Common myeloid progenitor, CD34-positive (primary cell): ENCODE measurements around the gene ECPAS.

Source experiments
- CTCF ChIA-PET: fragments of 350-600 bp; sonication (Branson Sonifier 250); formaldehyde crosslinking; loops from one replicate; lab custom pipeline; 2021; ENCODE audit warnings: antibody characterized with exemption; lab: Charles Lee
- POLR2A ChIA-PET: fragments of 350-600 bp; sonication (Branson Sonifier 250); formaldehyde crosslinking; loops from one replicate; lab custom pipeline; 2021; ENCODE audit warnings: antibody characterized with exemption; lab: Charles Lee
- DNase-seq, 3 donors: peaks; one replicate each; pipeline versions ENCODE4 v3.0.0 to v3.0.0-alpha.2; 2013
- H3K27ac ChIP-seq, 2 experiments: 1 replicate in 1 of 2; 2 replicates in 1 of 2; pipeline ENCODE4 v1.7.0; 2013; ENCODE audit warnings: inconsistent platforms in 2 of 2, low read length in 2 of 2, mild to moderate bottlenecking in 2 of 2, low read depth in 1 of 2, moderate library complexity in 1 of 2; ENCODE audit not compliant: severe bottlenecking in 2 of 2, insufficient read depth in 1 of 2, poor library complexity in 1 of 2
- H3K27me3 ChIP-seq, 5 experiments: replicated peaks in 2 of 5; 1 replicate in 3 of 5; 2 replicates in 2 of 5; pipeline versions ENCODE4 v1.6.1 to v1.7.0; 2013; ENCODE audit warnings: low read length in 4 of 5, mild to moderate bottlenecking in 2 of 5, moderate library complexity in 2 of 5, inconsistent platforms in 1 of 5; ENCODE audit not compliant: insufficient read depth in 5 of 5, control insufficient read depth in 4 of 5
- H3K36me3 ChIP-seq, 4 experiments: 1 replicate in 2 of 4; 2 replicates in 2 of 4; pipeline versions ENCODE4 v1.6.1 to v1.7.0; 2013; ENCODE audit warnings: low read length in 3 of 4, control low read depth in 1 of 4, mild to moderate bottlenecking in 1 of 4; ENCODE audit not compliant: control insufficient read depth in 4 of 4, insufficient read depth in 4 of 4
- H3K4me1 ChIP-seq, 4 experiments: 1 replicate in 3 of 4; 2 replicates in 1 of 4; pipeline versions ENCODE4 v1.6.1 to v1.7.1; 2013; ENCODE audit warnings: low read length in 3 of 4, mild to moderate bottlenecking in 3 of 4, control low read depth in 1 of 4, inconsistent platforms in 1 of 4, moderate library complexity in 1 of 4; ENCODE audit not compliant: control insufficient read depth in 4 of 4, insufficient read depth in 4 of 4; ENCODE audit errors: control extremely low read depth in 1 of 4
- H3K4me3 ChIP-seq, 7 experiments: 1 replicate in 4 of 7; 2 replicates in 3 of 7; pipeline versions ENCODE4 v1.5.1 to v1.7.0; 2013; ENCODE audit warnings: mild to moderate bottlenecking in 7 of 7, low read length in 6 of 7, moderate library complexity in 6 of 7, inconsistent platforms in 2 of 7, low read depth in 2 of 7, control low read depth in 1 of 7; ENCODE audit not compliant: insufficient read depth in 4 of 7, control insufficient read depth in 1 of 7; ENCODE audit errors: extremely low read depth in 1 of 7
- H3K9me3 ChIP-seq, 5 experiments: 1 replicate in 4 of 5; 2 replicates in 1 of 5; pipeline versions ENCODE4 v1.6.1 to v1.7.1; 2013; ENCODE audit warnings: low read length in 4 of 5, mild to moderate bottlenecking in 2 of 5, inconsistent platforms in 1 of 5, low read depth in 1 of 5, moderate library complexity in 1 of 5; ENCODE audit not compliant: control insufficient read depth in 4 of 5, insufficient read depth in 2 of 5; ENCODE audit errors: control extremely low read depth in 1 of 5
- WGBS: methylation state at CpG from one replicate; pipeline ENCODE4 v1.1.5; 2013; ENCODE audit not compliant: insufficient coverage; 5-methylcytosine and 5-hydroxymethylcytosine counted together

The ECPAS gene

DNA sequence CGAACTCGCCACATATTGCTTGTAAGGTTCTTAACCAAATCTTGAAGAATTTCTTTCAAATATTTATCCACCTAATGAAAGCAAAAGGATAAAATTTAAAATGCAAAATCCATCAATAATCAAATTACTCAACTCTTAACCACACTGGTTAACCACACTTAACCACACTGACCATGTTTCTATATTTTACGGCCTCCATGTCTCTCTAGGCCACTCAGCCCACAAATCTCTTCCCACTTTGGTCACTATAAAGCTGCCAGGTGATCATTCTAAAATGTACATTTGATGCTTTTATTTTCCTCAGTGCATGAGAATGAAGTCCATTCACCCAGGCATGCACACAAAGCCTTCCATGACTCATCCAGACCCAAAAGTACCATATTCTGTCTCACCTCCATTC, 97.8 kb downstream of the ECPAS start:
- CTCF ChIA-PET, result no interaction called here
- WGBS, result no CpG with 5 or more reads among the region's 3 CpGs
- POLR2A ChIA-PET, result no interaction called here
- H3K4me3 ChIP-seq, result no peak overlapping the region
- no peaks in the 10 kb centered on the region for H3K9me3 ChIP-seq
- H3K27me3 ChIP-seq, result no peaks in the 10 kb centered on the region
- no peaks in the 10 kb centered on the region for H3K4me1 ChIP-seq
- no peak overlapping the region for H3K27ac ChIP-seq
- H3K36me3 ChIP-seq, result peaks cover 26 to 89% (median 56%) of the 10 kb centered on the region in 4 experiments
- DNase-seq, result peak in 1 of 3 donors; percentile 9

DNA sequence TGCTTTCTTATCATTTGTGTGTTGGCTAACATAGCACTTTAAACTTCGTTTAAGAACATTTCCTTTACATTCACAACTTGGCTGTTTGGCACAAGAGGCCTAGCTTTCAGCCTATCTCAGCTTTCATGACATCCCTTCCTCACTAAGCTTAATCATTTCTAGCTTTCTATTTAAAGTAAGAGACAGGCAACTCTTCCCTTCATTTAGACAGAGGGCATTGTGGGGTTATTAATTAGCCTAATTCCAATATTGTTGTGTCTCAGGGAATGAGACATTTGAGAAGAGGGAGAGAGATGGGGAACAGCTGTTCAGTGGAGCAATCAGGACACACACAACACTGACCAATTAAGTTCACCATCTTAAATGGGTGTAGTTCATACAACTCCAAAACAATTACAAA, 103.2 kb downstream of the ECPAS start:
- 100% methylated on average over 1 of the region's 1 CpG for WGBS
- peaks cover 27 to 84% (median 45%) of the 10 kb centered on the region in 4 experiments for H3K36me3 ChIP-seq
- no peaks in the 10 kb centered on the region for H3K9me3 ChIP-seq

DNA sequence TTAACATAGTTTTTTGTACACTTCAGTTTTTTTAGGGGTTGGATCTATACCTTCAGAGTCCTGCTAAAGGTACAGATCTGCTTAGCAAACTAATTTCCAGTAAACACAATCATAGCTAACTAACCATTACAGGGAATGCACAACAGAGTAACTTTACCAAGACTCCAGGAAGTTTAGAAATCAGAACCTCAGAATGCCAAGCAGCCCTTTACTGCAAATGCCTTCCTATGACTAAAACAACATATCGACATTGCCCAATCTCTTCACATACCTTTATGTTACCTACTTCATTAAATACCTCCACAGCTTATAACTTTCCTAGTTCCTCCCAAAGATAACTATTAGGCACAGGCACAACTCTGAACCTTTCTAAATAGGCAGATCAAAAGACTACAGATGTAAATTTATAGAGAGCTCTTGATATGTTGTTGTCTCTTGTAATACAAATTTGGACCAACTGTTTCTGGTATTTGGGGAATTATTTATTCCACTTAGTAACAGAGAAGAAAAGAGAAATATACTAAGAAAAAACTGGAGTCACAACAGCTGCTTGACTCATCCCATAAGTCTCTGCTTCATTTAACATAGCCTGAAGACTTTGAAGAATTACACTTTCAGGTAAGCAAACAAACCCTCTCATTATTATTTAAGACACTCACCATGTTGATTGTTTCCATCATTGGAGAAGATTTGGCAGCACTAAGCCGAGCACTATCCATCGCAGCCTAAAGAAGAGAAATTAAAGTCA, 108.2 kb downstream of the ECPAS start:
- no peak for DNase-seq
- WGBS, result 100% methylated on average over 3 of the region's 3 CpGs
- no peaks in the 10 kb centered on the region for H3K27me3 ChIP-seq
- POLR2A ChIA-PET, result no interaction called here
- H3K4me3 ChIP-seq, result no peak overlapping the region
- CTCF ChIA-PET, result no interaction called here
- H3K27ac ChIP-seq, result no peak overlapping the region
- no peaks in the 10 kb centered on the region for H3K9me3 ChIP-seq
- no peaks in the 10 kb centered on the region for H3K4me1 ChIP-seq
- peaks cover 30 to 87% (median 50%) of the 10 kb centered on the region in 4 experiments for H3K36me3 ChIP-seq

More for the DNA sequence above, 103.2 kb downstream of the ECPAS start:
- Histone ChIP-seq H3K27me3 (no peaks in the 10 kb centered on the region), H3K4me1 (no peaks in the 10 kb centered on the region), H3K27ac (no peak overlapping the region), H3K4me3 (no peak overlapping the region)
- ChIA-PET CTCF (no interaction called here), POLR2A (no interaction called here)
- DNase-seq, result no peak

DNA sequence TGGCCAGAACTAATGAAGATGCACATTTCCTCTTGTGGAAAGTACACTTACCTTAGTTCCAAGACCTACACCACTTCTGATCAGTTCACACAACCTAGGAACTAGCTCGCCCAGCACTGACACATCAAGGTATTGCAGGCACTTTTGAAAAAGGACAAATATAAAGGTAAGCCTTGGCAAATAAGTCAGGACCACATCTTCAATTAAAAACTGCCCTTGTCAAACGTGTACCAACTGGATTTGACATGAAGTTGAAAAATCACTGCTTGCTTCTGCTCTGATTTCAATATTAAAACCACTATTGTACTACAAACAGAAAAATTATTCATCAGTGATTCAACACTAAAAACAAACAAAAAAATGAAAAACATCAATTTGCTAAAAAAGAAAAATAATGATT, 109.1 kb downstream of the ECPAS start:
- H3K36me3 ChIP-seq, result peaks cover 22 to 87% (median 54%) of the 10 kb centered on the region in 4 experiments
- no peaks in the 10 kb centered on the region for H3K4me1 ChIP-seq
- no peaks in the 10 kb centered on the region for H3K27me3 ChIP-seq
- ChIA-PET CTCF (no interaction called here), POLR2A (no interaction called here)
- no peak overlapping the region for H3K4me3 ChIP-seq
- no peak overlapping the region for H3K27ac ChIP-seq
- WGBS, result 92% methylated on average over 2 of the region's 2 CpGs
- DNase-seq, result no peak
- no peaks in the 10 kb centered on the region for H3K9me3 ChIP-seq

DNA sequence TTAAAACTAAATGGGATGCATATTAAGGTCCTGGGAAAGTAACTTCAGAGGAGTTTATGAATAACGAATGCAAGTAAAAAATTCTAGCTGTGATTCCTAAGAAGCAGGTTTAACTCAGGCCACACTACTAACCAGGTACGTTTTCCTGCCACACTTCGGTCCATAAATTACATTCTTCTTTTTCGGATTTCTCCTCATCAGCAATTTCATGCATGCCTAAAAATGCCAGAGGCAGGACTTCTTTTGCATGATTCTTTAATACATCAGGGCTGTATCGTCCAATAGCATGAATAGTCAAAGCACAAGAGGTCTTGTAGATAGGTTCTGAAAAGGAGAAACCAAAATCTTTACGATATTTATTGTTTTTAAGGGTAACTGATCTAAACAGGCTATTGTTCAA, 111.9 kb downstream of the ECPAS start:
- CTCF ChIA-PET, result no interaction called here

DNA sequence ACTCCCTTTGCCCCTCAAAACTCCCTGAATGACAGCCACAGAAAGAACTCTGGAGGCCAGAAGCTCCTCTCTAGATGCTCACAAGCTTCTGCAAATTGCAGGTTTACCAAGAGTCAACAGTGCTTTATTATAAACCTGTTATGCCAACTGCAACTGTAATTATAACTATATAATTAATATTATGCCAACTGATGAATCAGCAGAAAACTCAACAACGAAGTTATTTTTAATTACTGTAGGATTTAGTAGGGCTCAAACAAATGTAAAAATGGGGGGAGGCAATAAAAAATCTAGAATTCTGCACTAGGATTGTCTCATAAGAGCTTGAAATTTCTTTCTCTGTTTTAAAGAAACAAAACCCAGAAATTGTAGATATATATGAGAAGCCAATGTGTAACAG, 117.2 kb downstream of the ECPAS start:
- ChIA-PET CTCF (no interaction called here), POLR2A (no interaction called here)
- Histone ChIP-seq H3K9me3 (no peaks in the 10 kb centered on the region), H3K36me3 (peaks cover 24 to 88% (median 60%) of the 10 kb centered on the region in 4 experiments), H3K4me1 (no peaks in the 10 kb centered on the region), H3K4me3 (no peak overlapping the region), H3K27me3 (no peaks in the 10 kb centered on the region), H3K27ac (no peak overlapping the region)
- no peak for DNase-seq
- WGBS, result 100% methylated on average over 1 of the region's 1 CpG

More for the DNA sequence above, 111.9 kb downstream of the ECPAS start:
- no peaks in the 10 kb centered on the region for H3K27me3 ChIP-seq
- DNase-seq, result no peak
- H3K9me3 ChIP-seq, result no peaks in the 10 kb centered on the region
- H3K4me1 ChIP-seq, result no peaks in the 10 kb centered on the region
- no peak overlapping the region for H3K27ac ChIP-seq
- POLR2A ChIA-PET, result no interaction called here
- no peak overlapping the region for H3K4me3 ChIP-seq
- 96% methylated on average over 4 of the region's 6 CpGs for WGBS
- peaks cover 24 to 89% (median 59%) of the 10 kb centered on the region in 4 experiments for H3K36me3 ChIP-seq

DNA sequence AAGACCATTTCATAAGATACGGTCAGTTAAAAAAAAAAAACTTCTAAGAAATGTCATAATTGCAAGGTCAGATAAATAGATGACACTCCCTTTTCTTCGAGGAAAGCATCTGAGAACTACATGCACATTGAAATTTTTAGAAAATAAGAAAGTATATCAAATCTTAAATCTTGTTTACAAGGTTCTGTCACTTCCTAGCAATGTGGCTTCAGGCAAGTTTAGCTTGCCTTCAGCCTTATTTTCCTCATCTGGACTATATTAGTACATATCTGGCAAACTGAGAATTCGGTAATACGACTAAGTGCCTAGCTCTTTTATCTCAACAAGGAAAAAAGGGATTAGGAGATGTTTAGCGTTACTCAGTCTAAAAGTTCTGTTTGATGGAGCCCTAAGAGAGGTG, 121.7 kb downstream of the ECPAS start:
- ChIA-PET POLR2A (no interaction called here), CTCF (interaction anchor here (0.7 kb wide), 1 partner anchor 174 kb away, joined by 3 read pairs; no protein-coding TSS in a partner anchor)
- DNase-seq, result no peak
- Histone ChIP-seq H3K9me3 (no peaks in the 10 kb centered on the region), H3K4me1 (no peaks in the 10 kb centered on the region), H3K36me3 (peaks cover 13 to 59% (median 29%) of the 10 kb centered on the region in 4 experiments), H3K27me3 (no peaks in the 10 kb centered on the region), H3K4me3 (no peak overlapping the region), H3K27ac (no peak overlapping the region)
- WGBS, result 92% methylated on average over 2 of the region's 5 CpGs
